Right atrium auricular region (tissue), 2 donors: ENCODE data around the gene TMEM135. TPM values are rescaled to one million over a fixed set of nuclear protein-coding genes. Genes with fewer than 3 reads are reported as not detected.
"Not testable (repeated sequence)": the region's sequence is repeated elsewhere in the genome, so short reads cannot be mapped to it uniquely, and the experiment has no call there.

ENCODE experiments used
- DNase-seq: peaks from one replicate; pipeline ENCODE4 v3.0.0-alpha.2; 2019; ENCODE audit warnings: low spot score
- H3K27ac ChIP-seq, 2 donors: fragments of 200-600 bp; sonication (generic); 1 replicate in 1 of 2; 2 replicates in 1 of 2; pipeline ENCODE4 v1.5.1; 2016 to 2019
- H3K27me3 ChIP-seq, 2 donors: fragments of 200-600 bp; sonication (generic); one replicate each; pipeline versions ENCODE4 v1.5.1 to v1.6.0; 2017 to 2019
- H3K36me3 ChIP-seq: fragments of 200-600 bp; sonication (generic); one replicate; pipeline ENCODE4 v1.5.1; 2016
- H3K4me1 ChIP-seq, 2 donors: fragments of 200-600 bp; sonication (generic); one replicate each; pipeline versions ENCODE4 v1.5.1 to v1.6.0; 2017 to 2019
- H3K4me3 ChIP-seq, 2 donors: fragments of 200-600 bp; sonication (generic); 1 replicate in 1 of 2; 2 replicates in 1 of 2; pipeline ENCODE4 v1.5.1; 2017 to 2019; ENCODE audit warnings: mild to moderate bottlenecking in 1 of 2, moderate library complexity in 1 of 2
- H3K9me3 ChIP-seq, 2 donors: fragments of 200-600 bp; sonication (generic); one replicate each; pipeline ENCODE4 v1.5.1; 2019
- CTCF ChIP-seq, 2 donors: fragments of 200-600 bp; sonication (generic); IDR thresholded peaks; one replicate each; pipeline ENCODE4 v1.5.1; 2019; ENCODE audit warnings: antibody characterized with exemption in 2 of 2
- total RNA-seq, 2 donors: library from RNA; depleted of rRNA; stranded (reverse); fragments of >200 nt; gene quantifications; one replicate each; pipeline ENCODE4 v1.1.0, GENCODE V29; 2016

The TMEM135 gene
- total RNA-seq, 2 donors from 2014 or later, result 12.2 to 13.0 TPM

- no peak for TF ChIP-seq CTCF (IDR thresholded peaks at IDR 0.05)
- Histone ChIP-seq H3K27me3 (no peaks in the 10 kb centered on the region), H3K36me3 (no peaks in the 10 kb centered on the region), H3K4me3 (no peak overlapping the region), H3K27ac (no peak overlapping the region), H3K9me3 (peaks cover 0 to 10% of the 10 kb centered on the region in 2 donors), H3K4me1 (no peaks in the 10 kb centered on the region)
- no peak for DNase-seq
These were observed 54.4 kb downstream of the TMEM135 start for GRCh38 chr11:87092159-87092558.

- Histone ChIP-seq H3K4me1 (peaks cover 0 to 4% of the 10 kb centered on the region in 2 donors), H3K27me3 (no peaks in the 10 kb centered on the region), H3K36me3 (no peaks in the 10 kb centered on the region), H3K9me3 (peaks cover 0 to 10% of the 10 kb centered on the region in 2 donors), H3K27ac (no peak overlapping the region), H3K4me3 (no peak overlapping the region)
- no peak for DNase-seq
- TF ChIP-seq CTCF (IDR thresholded peaks at IDR 0.05), result no peak
These were observed 54.8 kb downstream of the TMEM135 start for GRCh38 chr11:87092567-87092966.

- no peak for DNase-seq
- TF ChIP-seq CTCF (IDR thresholded peaks at IDR 0.05), result peak; percentile 61 to 72
- Histone ChIP-seq H3K27me3 (no peaks in the 10 kb centered on the region), H3K36me3 (no peaks in the 10 kb centered on the region), H3K9me3 (peaks cover 0 to 2% of the 10 kb centered on the region in 2 donors), H3K27ac (no peak overlapping the region), H3K4me3 (no peak overlapping the region), H3K4me1 (peaks cover 0 to 7% of the 10 kb centered on the region in 2 donors)
These were observed 59.8 kb downstream of the TMEM135 start for GRCh38 chr11:87097582-87097981.

- peaks cover 0 to 7% of the 10 kb centered on the region in 2 donors for H3K4me1 ChIP-seq
- no peaks in the 10 kb centered on the region for H3K36me3 ChIP-seq
- no peak for TF ChIP-seq CTCF (IDR thresholded peaks at IDR 0.05)
- DNase-seq, result no peak
- H3K4me3 ChIP-seq, result no peak overlapping the region
- H3K27me3 ChIP-seq, result no peaks in the 10 kb centered on the region
- H3K27ac ChIP-seq, result no peak overlapping the region
- H3K9me3 ChIP-seq, result no peaks in the 10 kb centered on the region
These were observed 64.3 kb downstream of the TMEM135 start for GRCh38 chr11:87101956-87102580.

- not testable (repeated sequence) for H3K4me3 ChIP-seq, DNase-seq, H3K27ac ChIP-seq, H3K27me3 ChIP-seq, H3K36me3 ChIP-seq, H3K9me3 ChIP-seq, H3K4me1 ChIP-seq
These were observed 68.1 kb downstream of the TMEM135 start for GRCh38 chr11:87105826-87106225.

- not testable (repeated sequence) for H3K9me3 ChIP-seq, H3K36me3 ChIP-seq, DNase-seq, H3K27ac ChIP-seq, H3K27me3 ChIP-seq, H3K4me1 ChIP-seq, H3K4me3 ChIP-seq
These were observed 69.6 kb downstream of the TMEM135 start for GRCh38 chr11:87107379-87107778.
